ENCODE results near the gene TRPM3. TPM values are rescaled to one million over a fixed set of nuclear protein-coding genes. Genes with fewer than 3 reads are reported as not detected.

TRPM3 gene
- total and polyA plus RNA-seq, 2 donors (not counting 1 experiment from before 2014, with no cell fraction given) = not detected

- Histone ChIP-seq H3K9me3 (ENCODE audit: control extremely low read depth in 1 of 3, control insufficient read depth in 2 of 3, insufficient read depth in 1 of 3, low read length in 2 of 3) (no peaks in the 10 kb centered on the region), H3K4me2 (replicated peaks; ENCODE audit: low read depth, low read length, poor library complexity, severe bottlenecking) (no peak overlapping the region), H4K20me1 (ENCODE audit: control insufficient read depth, insufficient read depth, low read length, poor library complexity, severe bottlenecking) (no peaks in the 10 kb centered on the region), H3K36me3 (replicated peaks in 1 of 2; ENCODE audit: control extremely low read depth in 1 of 2, control insufficient read depth in 1 of 2, extremely low read depth in 1 of 2, insufficient read depth in 2 of 2, low read length in 1 of 2) (no peaks in the 10 kb centered on the region), H3K4me1 (ENCODE audit: control insufficient read depth in 2 of 2, insufficient read depth in 2 of 2, low read length in 2 of 2) (no peaks in the 10 kb centered on the region), H3K4me3 (ENCODE audit: control extremely low read depth in 1 of 5, extremely low read depth in 1 of 5, insufficient read depth in 1 of 5, low read depth in 2 of 5, low read length in 4 of 5) (no peak overlapping the region), H3K79me2 (ENCODE audit: control insufficient read depth, insufficient read depth, low read length) (no peaks in the 10 kb centered on the region), H3K9ac (ENCODE audit: low read length) (no peak overlapping the region), H3K27me3 (replicated peaks in 1 of 4; ENCODE audit: control extremely low read depth in 1 of 4, control insufficient read depth in 3 of 4, insufficient read depth in 4 of 4, low read length in 3 of 4) (no peaks in the 10 kb centered on the region), H3K27ac (ENCODE audit: low read length in 2 of 2) (no peak overlapping the region), H2AFZ (ENCODE audit: insufficient read depth, low read depth, low read length, poor library complexity, severe bottlenecking) (no peak overlapping the region)
- TF ChIP-seq EZH2 (IDR thresholded peaks at IDR 0.05; ENCODE audit: borderline replicate concordance, insufficient read depth, low read depth, low read length, poor library complexity, severe bottlenecking) (no peak), CTCF (IDR thresholded peaks at IDR 0.05) (no peak)
- ATAC-seq (ENCODE audit: low read depth) = no peak
- POLR2A ChIA-PET = no interaction called here
- Mint-ChIP-seq H3K27me3 (no peaks in the 10 kb centered on the region), H3K27ac (no peak overlapping the region), H3K4me3 (no peak overlapping the region), H3K4me1 (no peaks in the 10 kb centered on the region), H3K9me3 (ENCODE audit: insufficient read depth) (no peaks in the 10 kb centered on the region)
- CTCF ChIA-PET = no interaction called here
- intact Hi-C loops (cut with micrococcal nuclease) = no loop called here
- DNase-seq = no peak
These were observed 220.4 kb downstream of the TRPM3 start for GRCh38 chr9:70901013-70901412.

GRCh38 chr9:70893580-70894122, 227.8 kb downstream of the TRPM3 start:
- Mint-ChIP-seq H3K27ac (no peak overlapping the region), H3K4me3 (no peak overlapping the region), H3K4me1 (no peaks in the 10 kb centered on the region), H3K9me3 (ENCODE audit: insufficient read depth) (no peaks in the 10 kb centered on the region), H3K27me3 (no peaks in the 10 kb centered on the region)
- Histone ChIP-seq H3K27me3 (replicated peaks in 1 of 4; ENCODE audit: control extremely low read depth in 1 of 4, control insufficient read depth in 3 of 4, insufficient read depth in 4 of 4, low read length in 3 of 4) (no peaks in the 10 kb centered on the region), H3K4me1 (ENCODE audit: control insufficient read depth in 2 of 2, insufficient read depth in 2 of 2, low read length in 2 of 2) (no peaks in the 10 kb centered on the region), H4K20me1 (ENCODE audit: control insufficient read depth, insufficient read depth, low read length, poor library complexity, severe bottlenecking) (no peaks in the 10 kb centered on the region), H2AFZ (ENCODE audit: insufficient read depth, low read depth, low read length, poor library complexity, severe bottlenecking) (no peak overlapping the region), H3K27ac (ENCODE audit: low read length in 2 of 2) (no peak overlapping the region), H3K4me2 (replicated peaks; ENCODE audit: low read depth, low read length, poor library complexity, severe bottlenecking) (no peak overlapping the region), H3K79me2 (ENCODE audit: control insufficient read depth, insufficient read depth, low read length) (no peaks in the 10 kb centered on the region), H3K36me3 (replicated peaks in 1 of 2; ENCODE audit: control extremely low read depth in 1 of 2, control insufficient read depth in 1 of 2, extremely low read depth in 1 of 2, insufficient read depth in 2 of 2, low read length in 1 of 2) (no peaks in the 10 kb centered on the region), H3K9me3 (ENCODE audit: control extremely low read depth in 1 of 3, control insufficient read depth in 2 of 3, insufficient read depth in 1 of 3, low read length in 2 of 3) (no peaks in the 10 kb centered on the region), H3K9ac (ENCODE audit: low read length) (no peak overlapping the region), H3K4me3 (ENCODE audit: control extremely low read depth in 1 of 5, extremely low read depth in 1 of 5, insufficient read depth in 1 of 5, low read depth in 2 of 5, low read length in 4 of 5) (no peak overlapping the region)
- WGBS (ENCODE audit: insufficient coverage) = no CpG with 5 or more reads among the region's 4 CpGs
- ChIA-PET POLR2A (no interaction called here), CTCF (no interaction called here)
- DNase-seq (no peak), ATAC-seq (ENCODE audit: low read depth) (no peak)
- intact Hi-C loops (cut with micrococcal nuclease) = no loop called here
- TF ChIP-seq CTCF (IDR thresholded peaks at IDR 0.05) = no peak
- TF ChIP-seq EZH2 (IDR thresholded peaks at IDR 0.05; ENCODE audit: borderline replicate concordance, insufficient read depth, low read depth, low read length, poor library complexity, severe bottlenecking) = no peak
